ENCODE data around the gene KIF1A.

DNA sequence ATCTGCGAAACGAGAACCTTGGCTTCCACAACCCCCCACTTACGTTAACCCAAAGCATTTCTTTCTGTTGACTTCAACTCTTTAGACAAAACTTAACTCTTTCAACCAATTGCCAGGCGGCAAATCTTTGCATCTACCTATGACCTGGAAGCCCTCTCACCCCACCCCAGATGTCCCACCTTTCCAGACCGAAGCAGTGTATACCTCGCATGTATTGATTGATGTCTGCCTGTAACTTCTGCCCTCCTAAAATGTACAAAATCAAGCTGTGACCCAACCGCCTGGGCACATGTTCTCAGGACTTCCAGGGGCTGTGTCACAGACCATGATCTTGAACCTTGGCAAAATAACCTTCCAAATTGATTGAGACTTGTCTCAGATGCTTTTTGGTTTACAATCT, 149.6 kb downstream of the KIF1A start:
- TF ChIP-seq, protein P1, sequence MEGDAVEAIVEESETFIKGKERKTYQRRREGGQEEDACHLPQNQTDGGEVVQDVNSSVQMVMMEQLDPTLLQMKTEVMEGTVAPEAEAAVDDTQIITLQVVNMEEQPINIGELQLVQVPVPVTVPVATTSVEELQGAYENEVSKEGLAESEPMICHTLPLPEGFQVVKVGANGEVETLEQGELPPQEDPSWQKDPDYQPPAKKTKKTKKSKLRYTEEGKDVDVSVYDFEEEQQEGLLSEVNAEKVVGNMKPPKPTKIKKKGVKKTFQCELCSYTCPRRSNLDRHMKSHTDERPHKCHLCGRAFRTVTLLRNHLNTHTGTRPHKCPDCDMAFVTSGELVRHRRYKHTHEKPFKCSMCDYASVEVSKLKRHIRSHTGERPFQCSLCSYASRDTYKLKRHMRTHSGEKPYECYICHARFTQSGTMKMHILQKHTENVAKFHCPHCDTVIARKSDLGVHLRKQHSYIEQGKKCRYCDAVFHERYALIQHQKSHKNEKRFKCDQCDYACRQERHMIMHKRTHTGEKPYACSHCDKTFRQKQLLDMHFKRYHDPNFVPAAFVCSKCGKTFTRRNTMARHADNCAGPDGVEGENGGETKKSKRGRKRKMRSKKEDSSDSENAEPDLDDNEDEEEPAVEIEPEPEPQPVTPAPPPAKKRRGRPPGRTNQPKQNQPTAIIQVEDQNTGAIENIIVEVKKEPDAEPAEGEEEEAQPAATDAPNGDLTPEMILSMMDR (IDR thresholded peaks at IDR 0.05; ENCODE audit: insufficient read depth, low read length): no peak
- no peak for TF ChIP-seq GABPA (IDR thresholded peaks at IDR 0.05; ENCODE audit: low read depth)
- no peak for TF ChIP-seq POLR2AphosphoS5 (IDR thresholded peaks at IDR 0.05; ENCODE audit: low read depth)
- no peak for TF ChIP-seq SPI1 (IDR thresholded peaks at IDR 0.05; ENCODE audit: borderline replicate concordance, low read depth)
- TF ChIP-seq, protein P2, sequence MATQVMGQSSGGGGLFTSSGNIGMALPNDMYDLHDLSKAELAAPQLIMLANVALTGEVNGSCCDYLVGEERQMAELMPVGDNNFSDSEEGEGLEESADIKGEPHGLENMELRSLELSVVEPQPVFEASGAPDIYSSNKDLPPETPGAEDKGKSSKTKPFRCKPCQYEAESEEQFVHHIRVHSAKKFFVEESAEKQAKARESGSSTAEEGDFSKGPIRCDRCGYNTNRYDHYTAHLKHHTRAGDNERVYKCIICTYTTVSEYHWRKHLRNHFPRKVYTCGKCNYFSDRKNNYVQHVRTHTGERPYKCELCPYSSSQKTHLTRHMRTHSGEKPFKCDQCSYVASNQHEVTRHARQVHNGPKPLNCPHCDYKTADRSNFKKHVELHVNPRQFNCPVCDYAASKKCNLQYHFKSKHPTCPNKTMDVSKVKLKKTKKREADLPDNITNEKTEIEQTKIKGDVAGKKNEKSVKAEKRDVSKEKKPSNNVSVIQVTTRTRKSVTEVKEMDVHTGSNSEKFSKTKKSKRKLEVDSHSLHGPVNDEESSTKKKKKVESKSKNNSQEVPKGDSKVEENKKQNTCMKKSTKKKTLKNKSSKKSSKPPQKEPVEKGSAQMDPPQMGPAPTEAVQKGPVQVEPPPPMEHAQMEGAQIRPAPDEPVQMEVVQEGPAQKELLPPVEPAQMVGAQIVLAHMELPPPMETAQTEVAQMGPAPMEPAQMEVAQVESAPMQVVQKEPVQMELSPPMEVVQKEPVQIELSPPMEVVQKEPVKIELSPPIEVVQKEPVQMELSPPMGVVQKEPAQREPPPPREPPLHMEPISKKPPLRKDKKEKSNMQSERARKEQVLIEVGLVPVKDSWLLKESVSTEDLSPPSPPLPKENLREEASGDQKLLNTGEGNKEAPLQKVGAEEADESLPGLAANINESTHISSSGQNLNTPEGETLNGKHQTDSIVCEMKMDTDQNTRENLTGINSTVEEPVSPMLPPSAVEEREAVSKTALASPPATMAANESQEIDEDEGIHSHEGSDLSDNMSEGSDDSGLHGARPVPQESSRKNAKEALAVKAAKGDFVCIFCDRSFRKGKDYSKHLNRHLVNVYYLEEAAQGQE (IDR thresholded peaks at IDR 0.05; ENCODE audit: insufficient replicate concordance, low read depth): no peak

Measured in HL-60 (cell line).